HG03139 (cell line): ENCODE data around the gene LAMA3.

Experiments
- ATAC-seq: cut with Tn5 transposase; IDR thresholded peaks from one replicate; pipeline ENCODE4 v1.9.1; 2021; ENCODE audit not compliant: unreplicated experiment

Gene LAMA3

DNA sequence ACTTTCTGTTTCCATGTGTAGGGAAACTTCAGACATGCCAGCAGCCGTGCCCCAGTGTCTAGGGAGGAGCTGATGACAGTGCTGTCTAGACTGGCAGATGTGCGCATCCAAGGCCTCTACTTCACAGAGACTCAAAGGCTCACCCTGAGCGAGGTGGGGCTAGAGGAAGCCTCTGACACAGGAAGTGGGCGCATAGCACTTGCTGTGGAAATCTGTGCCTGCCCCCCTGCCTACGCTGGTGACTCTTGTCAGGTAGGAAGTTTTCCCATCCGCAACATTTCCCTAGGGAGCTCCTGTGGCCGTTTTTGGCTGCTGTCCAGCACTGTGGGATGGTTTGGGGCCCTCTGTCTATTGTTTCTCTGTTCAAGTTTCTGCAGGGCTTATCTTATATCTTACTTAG lies 182.2 kb downstream of the LAMA3 start:
- ATAC-seq = peak; percentile 78

DNA sequence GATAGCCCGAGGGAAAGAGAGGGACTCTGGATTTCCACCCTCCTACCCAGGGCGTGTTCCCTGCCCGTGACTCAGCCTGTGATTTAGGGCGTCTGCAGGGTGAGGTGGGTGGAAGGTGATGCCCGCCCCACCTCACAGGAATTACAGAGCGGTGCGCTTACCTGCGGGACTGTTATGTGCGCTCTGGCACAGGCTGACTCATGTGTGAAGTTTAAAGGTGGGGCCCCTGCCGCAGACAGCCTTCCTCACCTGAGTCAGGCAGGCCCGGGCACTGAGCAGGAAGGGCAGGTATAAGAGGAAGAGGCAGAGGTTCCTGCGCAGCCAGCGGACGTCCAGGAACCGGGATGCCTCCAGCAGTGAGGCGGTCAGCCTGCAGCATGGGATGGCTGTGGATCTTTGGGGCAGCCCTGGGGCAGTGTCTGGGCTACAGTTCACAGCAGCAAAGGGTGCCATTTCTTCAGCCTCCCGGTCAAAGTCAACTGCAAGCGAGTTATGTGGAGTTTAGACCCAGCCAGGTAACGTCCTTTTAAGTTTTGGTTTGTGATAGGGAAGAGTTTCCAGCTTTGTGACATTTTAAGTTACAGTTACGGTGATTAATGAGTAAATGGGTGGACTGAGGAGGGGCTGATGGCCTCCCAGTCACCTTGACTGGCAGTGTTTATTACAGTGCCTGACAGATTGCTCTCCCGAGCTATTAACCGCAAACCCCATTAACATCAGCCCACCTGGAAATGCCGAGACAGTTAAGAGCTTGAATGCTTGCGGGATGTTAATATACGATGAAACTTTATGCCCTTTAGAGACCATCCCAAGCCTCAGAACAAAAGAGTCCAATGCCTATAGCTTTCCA lies 183.7 kb downstream of the LAMA3 start:
- no peak for ATAC-seq

DNA sequence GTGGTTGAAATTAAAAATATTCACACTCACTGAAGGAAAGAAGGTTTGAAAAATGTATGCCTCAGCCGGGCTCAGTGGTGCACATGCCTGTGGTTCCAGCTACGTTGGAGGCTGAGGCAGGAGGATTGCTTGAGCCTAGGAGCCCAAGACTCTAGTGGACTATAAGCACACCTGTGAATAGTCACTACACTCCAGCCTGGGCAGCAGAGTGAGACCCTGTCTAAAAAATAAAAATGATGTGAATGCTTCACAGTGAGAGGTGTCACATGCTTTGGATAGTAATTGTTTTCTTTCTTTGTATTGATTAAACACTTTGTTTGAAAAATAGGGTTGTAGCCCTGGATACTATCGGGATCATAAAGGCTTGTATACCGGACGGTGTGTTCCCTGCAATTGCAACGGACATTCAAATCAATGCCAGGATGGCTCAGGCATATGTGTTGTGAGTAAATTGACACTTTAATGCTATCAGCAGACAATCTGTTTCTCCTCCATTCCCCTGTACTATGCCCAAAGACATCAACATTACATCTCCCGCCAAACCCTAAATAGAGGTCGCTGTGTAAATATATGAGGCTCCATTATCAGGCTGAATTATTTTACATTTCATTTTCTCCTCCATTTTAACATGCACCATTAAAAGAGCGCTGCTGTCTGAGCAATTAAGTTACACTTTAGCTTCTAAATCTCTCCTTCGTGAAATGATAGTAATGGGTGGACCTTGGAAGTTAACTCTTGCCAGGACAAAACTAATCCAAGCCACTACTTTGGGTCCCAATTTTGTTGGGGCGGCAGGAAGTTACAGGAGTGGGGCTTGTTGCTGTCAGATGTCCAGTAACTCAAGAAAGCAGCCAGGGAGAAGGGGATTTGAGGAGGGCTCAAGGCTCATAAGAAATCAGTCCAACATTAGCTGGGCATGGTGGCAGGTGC lies 187.0 kb downstream of the LAMA3 start:
- no peak for ATAC-seq

DNA sequence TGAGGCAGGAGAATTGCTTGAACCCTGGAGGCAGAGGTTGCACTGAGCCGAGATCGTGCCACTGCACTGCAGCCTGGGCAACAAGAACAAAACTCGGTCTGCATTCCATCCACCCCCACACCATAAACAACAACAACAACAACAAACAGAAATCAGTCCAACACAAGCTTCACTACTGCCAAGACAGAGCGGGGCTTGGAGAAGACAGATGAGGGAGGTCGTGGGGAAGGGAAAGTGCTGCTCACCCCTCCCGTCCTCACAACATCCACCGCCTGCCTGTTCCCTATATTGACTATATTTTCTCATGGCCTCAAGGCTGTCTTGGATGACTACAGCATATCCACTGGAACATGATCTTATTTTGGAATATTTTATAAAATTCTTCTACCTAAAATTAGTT lies 187.7 kb downstream of the LAMA3 start:
- no peak for ATAC-seq

DNA sequence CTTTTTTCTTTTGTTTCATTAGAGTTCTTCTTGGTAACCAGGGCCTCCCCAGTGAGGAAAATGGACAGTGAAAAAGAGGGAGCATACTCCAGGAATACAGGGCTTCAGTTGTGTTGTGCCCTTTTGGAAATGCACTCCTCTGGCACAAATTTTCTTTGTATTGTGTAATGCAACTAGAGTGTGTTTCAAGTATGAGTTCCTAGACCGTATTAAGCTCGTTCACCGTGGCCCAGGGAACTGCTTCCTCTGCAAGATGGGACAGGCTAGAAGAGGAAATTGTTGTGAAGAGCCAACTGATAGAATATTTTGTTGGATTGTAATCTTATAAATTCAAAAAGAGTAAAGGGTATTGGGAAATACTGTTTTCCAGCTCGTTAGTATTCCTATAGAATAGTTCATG lies 188.1 kb downstream of the LAMA3 start:
- no peak for ATAC-seq

DNA sequence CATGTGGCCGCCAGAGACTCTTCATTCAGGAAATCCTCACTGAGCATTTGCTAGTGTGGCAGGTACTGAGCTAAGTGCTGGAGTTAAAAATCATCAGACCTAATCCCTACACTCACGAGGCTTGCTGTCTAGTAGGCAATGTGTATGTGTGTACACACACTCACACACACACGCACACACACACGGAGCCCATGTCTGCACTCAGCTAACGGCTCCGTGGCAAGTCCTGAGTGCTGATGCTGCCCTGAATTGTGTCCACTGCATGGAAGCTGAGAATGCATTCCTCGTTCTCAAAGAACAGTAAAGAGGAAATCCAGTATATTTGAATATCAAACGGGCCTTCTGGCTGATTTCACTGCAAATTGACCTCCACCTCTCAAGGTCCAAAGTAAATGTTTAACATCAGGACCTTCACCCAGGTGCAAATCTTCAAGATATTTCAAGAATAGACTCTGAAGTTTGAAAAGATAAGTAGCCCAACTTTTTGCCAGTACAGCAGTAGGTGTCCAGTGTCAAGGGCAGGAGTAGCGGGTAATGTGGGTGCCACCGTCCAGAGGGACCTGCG lies 189.2 kb downstream of the LAMA3 start:
- no peak for ATAC-seq

DNA sequence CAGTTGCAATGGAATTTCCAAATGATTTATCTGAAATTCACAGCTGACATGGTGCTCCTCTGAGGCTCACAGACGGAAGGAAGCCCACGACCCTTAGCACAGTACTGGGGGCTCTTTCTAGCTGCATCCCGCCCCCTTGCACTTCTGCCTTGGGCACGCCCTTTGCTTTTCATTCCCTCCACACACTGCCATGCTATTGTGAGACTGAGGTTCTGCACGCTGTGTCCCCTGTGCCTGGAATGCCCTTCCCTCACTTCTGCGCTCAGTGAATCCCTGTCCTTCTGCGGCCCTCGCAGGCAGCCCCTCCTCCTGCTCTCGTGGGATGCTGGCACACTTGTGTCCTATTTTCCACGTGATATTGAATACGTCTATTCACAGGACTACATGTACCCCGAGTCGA lies 189.9 kb downstream of the LAMA3 start:
- ATAC-seq = no peak

DNA sequence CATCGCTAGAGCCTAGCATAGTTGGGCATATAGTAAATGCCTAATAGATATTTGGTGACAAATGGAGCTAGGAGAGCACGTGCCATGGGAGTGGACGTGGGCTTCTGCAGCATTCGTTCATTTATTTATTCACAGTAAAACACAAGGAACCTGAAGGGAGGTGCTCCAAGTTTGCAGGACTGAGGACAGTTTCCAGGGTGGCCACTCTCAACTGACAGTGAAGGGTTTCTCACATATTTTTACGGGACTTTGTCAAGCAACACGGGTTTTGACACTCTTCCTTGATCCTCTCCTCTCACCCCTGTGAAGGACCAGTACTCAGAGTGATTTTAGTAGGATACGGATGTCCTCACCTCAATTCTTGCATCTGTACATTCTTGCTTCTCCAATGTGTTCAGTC lies 190.3 kb downstream of the LAMA3 start:
- no peak for ATAC-seq

DNA sequence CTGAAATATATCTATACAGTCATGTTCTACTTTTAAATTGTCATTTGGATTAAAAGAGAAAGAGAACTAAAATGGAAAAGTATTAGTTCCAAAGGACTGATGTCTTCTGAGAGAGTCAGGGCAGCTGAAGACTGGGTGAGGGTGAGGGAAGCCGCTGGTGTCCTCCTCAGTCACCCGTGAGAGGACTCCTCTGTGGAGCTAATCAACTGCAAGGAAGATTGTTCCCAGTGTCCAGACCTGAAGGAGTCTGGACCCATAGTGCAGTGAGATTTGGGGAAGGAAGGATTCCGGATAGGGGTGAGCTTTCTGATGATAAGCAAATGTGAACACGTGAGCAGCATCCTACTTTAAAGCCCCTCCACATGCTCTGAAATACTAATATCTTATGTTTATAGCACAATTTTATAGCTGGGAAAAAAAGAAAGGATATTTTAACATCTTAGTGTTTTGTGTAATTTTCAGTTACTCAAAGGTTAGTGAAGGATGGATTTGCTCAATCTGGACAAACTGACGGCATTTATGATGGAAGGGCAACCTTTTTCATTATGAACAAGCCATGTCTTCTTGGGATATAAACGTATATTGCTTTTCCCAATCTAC lies 190.8 kb downstream of the LAMA3 start:
- ATAC-seq = no peak

DNA sequence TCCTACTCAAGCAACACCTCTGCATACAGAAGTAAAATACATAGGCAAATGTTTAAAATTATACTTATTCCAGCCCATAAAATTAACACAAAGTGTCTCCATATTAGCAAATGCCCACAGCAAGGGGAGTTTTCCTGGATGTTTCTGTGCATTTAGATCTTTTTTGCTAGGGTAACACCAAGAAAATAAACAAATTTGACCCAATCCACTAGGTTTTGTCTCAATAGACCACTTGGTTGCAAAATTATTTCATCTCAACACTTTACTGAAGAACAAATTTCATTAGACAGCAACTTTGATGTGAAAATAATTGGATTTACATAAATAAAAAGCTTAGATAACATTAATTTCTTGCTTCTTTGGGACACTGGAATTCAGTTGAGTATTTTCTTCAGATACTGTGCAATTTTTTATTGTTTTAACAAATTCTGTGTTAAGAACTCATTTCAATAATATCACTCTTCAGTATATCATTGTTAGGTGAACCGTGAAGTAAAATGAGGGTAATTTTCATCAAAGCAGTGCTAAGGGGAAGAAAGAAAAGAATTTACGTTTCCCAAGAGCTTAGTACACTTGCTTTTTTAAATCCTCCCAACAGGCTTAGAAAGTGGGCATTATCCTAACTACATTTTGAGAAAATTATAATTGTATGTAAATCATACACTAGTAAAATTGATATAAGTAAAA lies 191.8 kb downstream of the LAMA3 start:
- ATAC-seq = no peak

DNA sequence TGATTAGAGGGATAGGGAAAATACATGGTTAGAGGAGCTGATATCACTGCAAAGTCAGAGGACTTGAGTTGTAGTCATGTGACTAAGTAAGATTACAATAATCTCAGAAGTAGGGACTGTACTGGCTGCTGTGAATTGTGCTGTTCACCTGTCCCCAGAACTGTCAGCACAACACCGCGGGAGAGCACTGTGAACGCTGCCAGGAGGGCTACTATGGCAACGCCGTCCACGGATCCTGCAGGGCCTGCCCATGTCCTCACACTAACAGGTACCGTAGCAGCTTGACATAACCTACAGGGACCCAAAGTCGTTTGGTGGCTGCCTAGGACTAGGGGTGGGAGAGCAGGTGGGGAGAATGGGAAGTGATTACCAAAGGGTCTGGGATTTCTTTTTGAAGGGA lies 192.5 kb downstream of the LAMA3 start:
- no peak for ATAC-seq

DNA sequence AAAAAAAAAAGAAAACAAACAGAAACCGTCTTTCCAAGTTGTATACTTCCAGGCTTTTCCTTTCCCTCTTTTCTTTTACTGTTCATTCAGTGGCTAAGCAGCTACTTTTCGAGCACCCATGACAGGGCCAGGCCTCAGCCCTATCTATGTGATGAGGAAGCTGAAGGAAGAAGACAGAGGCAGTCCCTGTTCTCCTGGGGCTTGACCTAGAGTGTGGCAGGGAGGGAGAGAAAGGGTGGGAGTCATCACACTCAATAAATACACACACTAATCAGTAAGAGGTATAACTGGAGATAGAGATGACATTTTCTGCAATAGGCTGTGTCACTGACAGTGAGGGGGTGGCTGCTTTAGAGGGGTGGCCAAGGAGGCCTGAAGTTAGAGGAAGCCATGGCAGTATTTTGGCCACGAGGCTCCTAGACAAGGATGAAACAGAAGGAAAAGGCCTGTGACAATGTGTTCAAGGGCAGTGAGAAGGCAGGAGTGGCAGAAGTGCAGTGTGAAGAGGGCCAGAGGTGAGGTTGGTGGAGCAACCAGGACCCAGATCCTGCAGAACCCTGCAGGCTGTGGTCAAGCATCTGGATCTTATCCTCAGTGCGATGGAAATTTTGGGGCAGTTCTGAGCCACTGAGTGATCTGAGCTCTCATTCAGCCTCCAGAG lies 193.5 kb downstream of the LAMA3 start:
- ATAC-seq = no peak

DNA sequence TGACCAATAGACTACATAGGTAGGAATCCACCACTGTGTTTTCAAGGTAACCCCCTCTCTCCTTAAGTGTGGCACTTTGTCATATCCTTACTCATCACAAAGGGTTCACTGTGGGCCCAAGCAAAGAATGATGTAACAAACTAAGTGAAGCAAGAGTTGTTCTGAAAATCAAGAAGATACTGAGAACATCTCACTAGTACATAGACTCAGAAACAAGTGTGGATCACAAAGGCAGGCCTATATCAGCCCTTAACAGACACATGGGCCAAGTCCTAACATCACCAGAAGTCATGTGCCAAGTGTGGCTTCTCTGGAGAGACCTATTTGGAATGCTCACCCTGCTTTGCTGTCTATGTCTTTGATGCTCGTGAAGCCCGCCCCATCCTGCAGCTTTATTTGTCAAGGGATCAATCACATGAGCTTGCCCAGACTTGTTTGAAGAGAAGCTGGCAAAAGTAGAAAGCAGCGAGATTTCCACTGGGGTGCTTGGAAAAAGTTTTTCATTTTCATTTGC lies 194.1 kb downstream of the LAMA3 start:
- ATAC-seq = no peak

DNA sequence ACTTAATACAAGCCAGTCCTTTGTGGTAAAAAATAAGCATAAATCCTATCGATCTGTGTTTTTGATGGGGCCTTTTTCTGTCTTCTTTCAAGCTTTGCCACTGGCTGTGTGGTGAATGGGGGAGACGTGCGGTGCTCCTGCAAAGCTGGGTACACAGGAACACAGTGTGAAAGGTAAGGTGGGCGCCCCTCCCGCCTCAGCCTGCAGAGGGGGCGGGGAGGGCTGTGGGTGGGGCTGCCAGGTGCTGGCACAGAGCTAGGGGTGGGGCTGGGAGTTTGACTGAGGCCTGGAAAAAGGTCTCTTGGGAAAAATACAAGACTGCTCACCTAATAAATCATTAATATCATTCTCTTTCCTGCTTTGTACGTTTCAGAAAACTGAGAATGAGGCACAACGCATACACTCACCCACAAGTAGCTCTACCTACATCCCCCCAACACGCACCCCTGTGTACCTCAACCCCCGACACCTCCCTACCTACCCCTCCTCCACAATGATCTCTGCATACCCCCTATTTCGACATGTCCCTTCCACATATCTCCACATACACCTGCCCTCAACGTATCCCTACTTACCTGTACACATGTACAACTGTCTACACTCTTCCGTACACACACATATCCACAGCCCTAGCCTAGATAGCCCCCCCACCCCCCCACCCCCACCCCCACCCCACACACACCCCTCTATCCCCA lies 195.6 kb downstream of the LAMA3 start:
- no peak for ATAC-seq

DNA sequence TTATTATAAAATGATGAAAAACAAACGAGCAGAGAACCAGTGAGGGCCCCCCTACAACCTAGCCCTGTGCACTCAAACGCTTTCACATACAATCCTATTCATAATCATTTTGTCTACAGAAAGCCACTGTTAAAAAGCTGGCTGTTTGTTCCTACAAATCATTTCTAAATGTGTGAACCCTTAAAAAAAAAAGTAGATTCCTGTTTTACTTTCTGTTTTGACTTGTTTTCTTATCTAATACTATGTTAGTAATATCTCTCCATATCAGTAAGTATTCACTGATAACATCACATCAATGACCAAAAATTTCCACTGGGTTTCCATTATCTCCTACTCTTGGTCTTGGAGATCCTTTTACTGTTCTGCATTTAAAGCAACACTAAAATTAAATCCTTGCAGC lies 196.5 kb downstream of the LAMA3 start:
- no peak for ATAC-seq

DNA sequence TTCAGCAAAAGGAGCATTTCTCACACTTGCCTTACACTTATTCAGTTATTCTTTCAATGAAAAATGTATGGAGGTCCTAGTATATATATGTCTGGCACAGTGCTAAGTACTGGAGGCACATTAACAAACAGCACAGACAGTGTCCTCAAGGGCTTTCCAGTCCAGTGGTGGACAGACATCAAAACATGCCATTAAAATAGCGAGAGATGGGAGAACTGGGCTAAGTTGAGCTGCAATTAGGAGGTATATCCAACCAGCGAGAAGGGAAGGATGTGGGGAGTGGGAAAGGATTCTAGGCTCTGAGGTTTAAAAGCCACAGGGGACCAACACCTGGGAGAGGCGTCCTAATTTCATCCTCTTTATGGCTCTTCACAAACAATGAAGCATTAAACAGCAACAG lies 197.8 kb downstream of the LAMA3 start:
- no peak for ATAC-seq

DNA sequence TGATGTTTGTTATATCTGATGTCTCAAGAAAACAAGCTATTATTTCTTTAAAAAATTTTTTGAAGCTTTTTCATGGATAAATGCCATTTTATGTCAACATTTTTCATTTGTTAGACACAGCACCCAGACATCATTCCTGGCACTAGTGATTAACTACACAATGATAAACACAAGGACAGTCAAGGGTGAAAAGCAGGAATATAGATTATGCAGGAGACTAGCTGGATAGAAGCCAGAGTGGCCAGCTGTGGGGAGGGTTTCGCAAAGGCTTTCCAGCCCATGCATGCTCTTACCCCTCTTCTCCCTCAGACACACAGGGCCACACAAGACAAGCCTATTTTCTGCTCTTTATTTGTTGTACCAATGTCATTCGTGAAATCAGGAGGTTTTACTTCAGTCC lies 198.2 kb downstream of the LAMA3 start:
- no peak for ATAC-seq

DNA sequence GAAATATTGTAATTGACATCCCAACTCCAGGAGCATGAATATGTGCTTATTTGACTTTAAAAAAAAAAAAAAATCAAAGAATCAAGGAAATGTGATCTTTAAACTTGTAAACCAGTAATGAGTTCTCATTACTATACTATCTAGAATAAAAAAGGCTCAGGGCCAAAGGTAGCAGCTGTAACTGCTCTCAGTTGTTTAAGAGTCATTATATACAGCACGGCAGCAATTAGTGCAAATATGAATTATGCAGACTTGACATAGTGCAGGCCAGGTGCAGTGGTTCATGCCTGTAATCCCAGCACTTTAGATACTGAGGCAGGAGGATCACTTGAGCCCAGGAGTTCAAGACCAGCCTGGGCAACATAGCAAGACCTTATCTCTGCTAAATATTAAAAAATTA lies 199.6 kb downstream of the LAMA3 start:
- no peak for ATAC-seq

DNA sequence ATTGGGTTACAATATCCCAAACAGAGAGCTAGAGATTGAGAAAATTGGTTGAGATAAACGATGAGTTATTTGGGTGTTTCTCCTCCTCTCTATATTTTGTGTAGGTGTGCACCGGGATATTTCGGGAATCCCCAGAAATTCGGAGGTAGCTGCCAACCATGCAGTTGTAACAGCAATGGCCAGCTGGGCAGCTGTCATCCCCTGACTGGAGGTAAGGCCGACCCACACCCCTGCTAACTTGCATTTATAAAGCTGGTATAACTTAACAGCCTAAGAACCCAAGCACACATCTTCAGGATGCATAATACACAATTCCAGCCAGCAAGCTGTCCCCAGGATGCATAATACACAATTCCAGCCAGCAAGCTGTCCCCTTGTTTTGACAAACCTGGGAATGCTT lies 200.7 kb downstream of the LAMA3 start:
- no peak for ATAC-seq
